Loucy (cell line): Measurements from ENCODE around the gene SLC35F3.

ENCODE experiments used
- CTCF ChIP-seq: fragments of 200-600 bp; sonication (generic); conservative IDR thresholded peaks from 2 replicates; pipeline ENCODE4 v1.5.1; 2014; ENCODE audit warnings: mild to moderate bottlenecking, antibody characterized with exemption, low read length
- EZH2phosphoT487 ChIP-seq: fragments of 200-600 bp; IDR thresholded peaks from 2 replicates; pipeline ENCODE4 v1.6.1; 2018; ENCODE audit warnings: antibody characterized with exemption, mild to moderate bottlenecking, moderate library complexity, borderline replicate concordance

DNA sequence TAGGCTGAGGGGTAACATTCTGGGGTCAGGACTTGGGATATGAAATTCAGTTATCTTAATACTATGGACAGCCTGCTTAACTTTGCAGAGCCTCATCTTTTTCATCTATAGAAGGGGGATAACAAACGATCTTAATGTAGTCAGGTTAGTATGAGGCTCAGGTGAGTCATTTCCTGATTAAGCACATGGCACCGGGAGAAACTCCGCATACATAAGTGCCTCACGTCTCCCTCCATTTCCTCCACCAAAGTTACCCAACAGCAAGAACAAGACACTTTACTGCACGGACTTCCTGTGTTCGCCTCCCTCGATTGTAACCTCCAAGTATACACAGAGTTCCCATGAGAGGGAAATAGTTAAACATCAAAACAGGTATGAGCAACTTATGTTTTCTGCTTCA is 356.1 kb downstream of the SLC35F3 start:
- no peak for TF ChIP-seq CTCF
- TF ChIP-seq EZH2phosphoT487 = no peak
